HG03520 (cell line): ENCODE data around the gene JAKMIP1.

Experiments
- ATAC-seq: cut with Tn5 transposase; IDR thresholded peaks from one replicate; pipeline ENCODE4 v1.9.1; 2021; ENCODE audit warnings: mild to moderate bottlenecking, moderate library complexity; ENCODE audit not compliant: unreplicated experiment

JAKMIP1 gene

DNA sequence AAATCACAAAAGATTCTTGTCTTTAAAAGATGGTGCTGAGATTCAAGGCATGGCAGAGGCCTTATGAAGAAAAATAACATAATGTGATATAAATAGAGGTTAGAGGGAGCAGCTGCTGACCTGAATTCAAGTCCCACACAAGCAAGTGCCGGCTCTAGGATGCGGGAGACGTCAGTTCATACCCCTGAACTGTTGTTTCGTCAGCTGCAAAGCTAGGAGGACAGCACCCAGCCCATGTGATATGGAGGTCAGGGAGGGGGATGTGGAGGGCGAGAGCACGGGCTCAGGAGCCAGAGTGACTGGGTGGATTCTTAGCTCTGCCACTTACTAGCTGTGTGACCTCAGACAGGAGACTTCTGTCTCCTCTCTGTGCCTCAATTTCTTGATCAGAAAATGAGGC, 77.9 kb downstream of the JAKMIP1 start:
- ATAC-seq: no peak

DNA sequence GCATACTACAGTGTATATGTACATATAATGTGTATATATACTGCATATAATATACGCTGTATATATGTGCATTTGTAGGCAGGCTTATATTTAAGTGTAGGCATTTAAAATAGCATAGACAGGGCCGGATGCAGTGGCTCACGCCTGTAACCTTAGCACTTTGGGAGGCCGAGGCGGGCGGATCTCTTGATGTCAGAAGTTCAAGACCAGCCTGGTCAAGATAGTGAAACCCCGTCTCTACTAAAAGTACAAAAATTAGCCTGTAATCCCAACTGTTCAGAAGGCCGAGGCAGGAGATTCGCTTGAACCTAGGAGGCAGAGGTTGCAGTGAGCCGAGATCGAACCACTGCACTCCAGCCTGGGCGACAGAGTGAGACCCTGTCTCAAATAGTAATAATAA, 78.4 kb downstream of the JAKMIP1 start:
- no peak for ATAC-seq

GRCh38 chr4:6121276-6121850, 79.0 kb downstream of the JAKMIP1 start:
- no peak for ATAC-seq

- ATAC-seq: no peak
Observed at GRCh38 chr4:6120361-6120760, 80.0 kb downstream of the JAKMIP1 start.

DNA sequence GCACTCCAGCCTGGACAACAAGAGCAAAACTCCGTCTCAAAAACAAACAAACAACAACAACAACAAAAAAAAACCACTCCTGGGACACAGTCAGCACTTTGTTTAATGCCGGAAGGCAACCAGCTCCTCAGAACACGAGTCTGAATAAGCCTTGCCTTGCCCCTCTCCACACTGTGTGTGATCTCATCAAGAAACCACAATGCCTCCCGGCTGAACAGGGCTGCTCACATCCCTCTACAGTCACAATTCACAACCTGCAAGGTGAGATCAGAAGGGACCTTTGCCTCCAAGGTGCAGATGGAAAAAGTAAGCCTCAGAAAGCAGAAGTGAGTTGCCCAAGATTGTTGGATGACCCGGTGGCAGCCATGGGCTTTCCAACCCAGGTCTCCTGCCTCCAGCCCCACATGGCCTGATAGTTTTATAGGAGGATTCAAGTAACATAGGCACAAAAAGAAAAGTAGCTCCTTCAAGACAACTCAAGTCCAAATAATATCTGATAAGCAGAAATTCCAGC, 80.8 kb downstream of the JAKMIP1 start:
- no peak for ATAC-seq

- ATAC-seq: no peak
Observed at GRCh38 chr4:6118201-6118600, 82.1 kb downstream of the JAKMIP1 start.

- ATAC-seq: no peak
Observed at GRCh38 chr4:6116696-6117285, 83.6 kb downstream of the JAKMIP1 start.

- no peak for ATAC-seq
Observed at GRCh38 chr4:6115746-6116586, 84.4 kb downstream of the JAKMIP1 start.

DNA sequence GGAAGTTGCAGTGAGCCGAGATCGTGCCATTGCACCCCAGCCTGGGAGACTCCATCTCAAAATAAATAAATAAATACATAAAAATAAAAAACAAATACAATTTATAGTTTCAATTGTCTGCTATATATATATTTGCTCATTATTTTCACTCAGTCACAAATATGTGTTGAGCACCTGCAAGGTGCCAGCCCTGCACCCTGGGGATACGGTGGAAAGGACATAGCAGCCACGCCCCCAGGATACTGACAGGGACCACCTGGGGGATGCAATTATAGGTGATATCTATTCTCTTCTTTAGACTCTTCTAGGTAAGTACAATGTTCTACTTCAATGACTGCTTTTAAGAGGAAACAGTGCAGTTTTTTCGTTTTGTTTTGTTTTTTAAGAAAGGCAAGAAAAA, 85.0 kb downstream of the JAKMIP1 start:
- no peak for ATAC-seq

- no peak for ATAC-seq
Observed at GRCh38 chr4:6114601-6115000, 85.7 kb downstream of the JAKMIP1 start.

DNA sequence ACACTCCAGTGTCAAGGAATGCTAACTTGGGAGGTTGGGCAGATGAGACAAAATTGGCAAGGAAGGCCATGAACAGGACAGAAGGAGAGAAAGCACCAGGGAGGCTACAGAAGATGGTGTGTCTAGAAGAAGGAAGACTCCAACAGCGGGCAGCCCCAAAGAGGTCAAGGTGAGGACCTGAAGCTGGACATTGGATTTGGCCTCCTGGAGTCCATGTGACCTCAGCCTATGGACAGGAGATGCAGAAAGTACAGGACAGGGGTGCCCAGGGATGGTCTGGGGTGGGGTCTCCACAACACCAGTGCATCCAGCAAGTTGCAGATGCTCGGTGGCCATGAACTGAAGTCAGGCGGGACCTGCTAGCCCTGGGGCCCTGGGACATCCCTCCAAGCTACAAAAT, 86.2 kb downstream of the JAKMIP1 start:
- ATAC-seq: no peak

GRCh38 chr4:6113641-6114040, 86.7 kb downstream of the JAKMIP1 start:
- ATAC-seq: no peak

DNA sequence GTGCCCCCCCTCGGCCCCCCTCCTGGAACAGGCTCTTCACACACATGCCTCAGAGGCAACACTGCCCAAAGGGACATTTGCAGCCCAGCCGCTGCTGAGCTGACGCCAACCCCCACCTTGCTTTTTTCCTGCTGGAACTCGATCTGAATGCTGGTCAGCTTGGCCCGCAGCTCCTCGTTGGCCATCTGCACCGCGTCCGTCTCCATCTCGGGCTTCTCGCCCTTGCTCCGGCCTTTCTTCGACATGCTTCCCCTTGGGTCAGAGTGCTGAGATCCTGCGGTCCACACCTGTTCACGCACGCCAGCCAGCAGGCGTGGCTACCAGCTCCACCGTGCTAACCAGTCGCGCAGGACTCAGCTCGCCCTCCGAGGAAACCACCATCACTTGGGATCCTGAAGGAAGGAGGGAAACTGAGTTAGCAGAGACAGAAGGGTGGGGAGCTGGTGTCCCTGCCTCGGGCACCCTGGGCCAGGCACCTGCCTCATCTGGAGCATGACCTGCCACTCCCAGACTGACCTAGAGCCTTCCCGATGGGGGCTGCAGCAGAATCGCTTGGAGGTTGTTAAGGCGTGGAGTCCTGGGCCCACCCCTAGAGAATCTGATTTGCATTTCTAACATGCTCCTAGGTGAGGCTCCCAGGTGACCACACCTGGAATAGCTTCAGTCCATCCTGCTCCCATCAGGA, 87.6 kb downstream of the JAKMIP1 start:
- no peak for ATAC-seq

GRCh38 chr4:6111354-6111960, 88.9 kb downstream of the JAKMIP1 start:
- no peak for ATAC-seq

DNA sequence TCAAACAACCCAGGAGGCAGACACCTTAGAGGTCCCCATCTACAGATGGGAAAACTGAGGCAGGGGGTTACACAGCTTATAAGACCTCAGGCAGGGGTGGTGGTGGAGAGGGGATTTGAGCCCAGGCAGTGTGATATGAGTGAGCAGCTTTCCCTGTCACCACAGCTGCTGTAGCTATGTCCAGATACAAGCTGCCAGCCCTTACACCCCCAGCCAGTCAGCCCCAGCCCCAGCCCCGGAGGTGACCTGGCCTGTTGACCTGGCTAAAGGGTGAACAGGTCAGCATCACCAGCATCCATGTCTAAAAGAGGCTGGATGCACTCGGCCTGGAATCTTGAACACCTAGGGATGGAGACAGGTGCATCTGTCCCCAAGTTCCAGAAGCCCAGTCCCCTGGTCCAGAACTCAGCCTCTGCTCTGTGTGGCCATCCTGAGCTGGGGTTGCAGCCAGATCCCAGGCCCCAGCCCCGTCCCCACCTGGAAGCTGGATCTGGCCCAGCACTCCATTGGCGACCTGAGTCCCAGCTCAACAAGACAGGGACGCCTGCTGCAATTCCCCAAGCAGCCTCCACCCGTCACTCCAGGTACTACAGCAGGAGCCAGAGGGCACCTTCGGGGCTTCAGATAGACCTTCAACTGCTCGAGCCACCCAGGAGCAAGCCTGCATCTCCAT, 89.5 kb downstream of the JAKMIP1 start:
- ATAC-seq: no peak

DNA sequence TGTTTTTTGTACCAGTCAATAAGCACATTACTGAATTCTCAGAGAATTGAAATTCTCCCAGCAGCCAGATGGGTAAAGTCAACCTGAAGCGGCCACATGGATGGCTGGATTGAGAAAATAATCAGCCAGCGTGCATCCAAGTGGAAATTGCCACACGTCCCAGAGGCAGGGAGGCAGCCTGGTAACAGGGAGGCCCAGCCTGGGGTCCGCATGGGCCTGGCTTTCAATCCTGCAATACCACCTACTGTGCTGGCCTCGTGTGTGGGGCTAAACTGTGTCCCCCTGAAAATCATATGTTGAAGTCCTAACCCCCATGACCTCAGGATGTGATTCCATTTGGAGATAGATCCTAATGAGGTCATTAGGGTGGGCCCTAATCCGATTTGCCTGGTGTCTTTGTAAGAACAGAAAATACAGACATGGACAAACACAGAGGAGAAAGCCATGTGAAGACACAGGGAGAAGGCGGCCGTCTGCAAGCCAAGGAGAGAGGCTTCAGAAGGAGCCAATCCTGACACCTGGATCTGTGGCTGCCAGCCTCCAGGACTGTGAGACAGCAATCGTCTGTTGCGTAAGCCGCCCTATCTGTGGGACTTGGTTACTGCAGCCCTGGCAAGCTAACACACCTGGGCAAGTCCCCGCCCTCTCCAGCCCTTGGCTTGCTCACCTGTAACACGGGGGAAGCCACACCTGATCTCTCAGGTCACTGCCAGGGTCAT, 90.3 kb downstream of the JAKMIP1 start:
- ATAC-seq: peak; percentile 53

- ATAC-seq: no peak
Observed at GRCh38 chr4:6107886-6108285, 92.5 kb downstream of the JAKMIP1 start.

DNA sequence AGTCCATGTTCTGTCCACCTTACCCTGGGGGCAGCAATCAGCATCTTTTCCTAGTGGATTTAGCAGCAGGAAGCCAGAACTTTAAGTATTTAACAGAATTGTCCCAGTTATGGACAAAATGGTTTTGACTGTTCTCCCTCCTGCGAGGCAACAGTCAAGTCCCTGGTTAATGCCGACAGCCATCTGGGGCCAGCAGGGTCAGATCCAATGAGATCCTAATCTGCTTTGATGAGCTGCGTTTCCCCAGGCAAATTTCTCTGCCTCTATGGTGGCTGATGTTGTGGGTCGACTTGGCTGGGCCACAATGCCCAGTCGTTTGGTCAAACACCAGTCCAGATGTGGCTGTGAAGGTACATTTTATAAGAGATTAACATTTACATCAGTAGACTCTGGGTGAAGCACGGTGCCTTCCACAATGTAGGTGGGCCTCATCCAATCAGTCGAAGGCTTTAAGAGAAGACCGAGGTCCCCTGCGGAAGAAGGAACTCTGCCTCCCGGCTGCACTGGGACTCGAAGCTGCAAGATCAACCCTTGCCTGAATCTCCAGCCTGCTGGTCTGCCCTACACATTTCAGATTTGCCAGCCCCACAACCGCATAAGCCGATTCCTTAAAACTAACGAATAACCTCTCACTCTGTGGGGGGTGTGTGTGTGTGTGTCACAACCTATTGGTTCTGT, 93.1 kb downstream of the JAKMIP1 start:
- ATAC-seq: no peak

DNA sequence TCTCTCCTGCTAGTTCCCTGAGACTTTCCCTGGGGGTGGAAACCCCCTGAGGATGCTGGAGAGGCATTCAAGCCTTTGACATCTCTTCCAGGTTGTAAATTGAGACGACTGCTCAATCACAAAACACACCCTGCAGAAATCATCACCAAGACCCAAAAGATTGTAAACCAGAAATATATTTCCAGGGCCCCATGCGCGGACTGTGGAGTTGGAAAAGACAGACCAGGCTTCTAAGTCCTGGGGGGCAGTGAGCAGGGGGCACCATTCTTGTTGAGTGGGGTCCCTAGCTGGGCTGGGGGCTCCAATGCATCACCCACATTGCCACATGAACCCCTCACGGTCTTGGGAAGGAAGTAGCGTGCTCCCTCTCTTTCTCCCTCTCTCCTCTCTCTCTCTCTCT, 94.2 kb downstream of the JAKMIP1 start:
- ATAC-seq: no peak
